Activated T-cell treated with anti-CD3 and anti-CD28 coated beads, Interleukin-2, amount 50 U/mL, for 24 hours (primary cell): Measurements from ENCODE around the gene GPC4.
"Not testable (repeated sequence)": the region's sequence is repeated elsewhere in the genome, so short reads cannot be mapped to it uniquely, and the experiment has no call there.

Source experiments
- DNase-seq: peaks from one replicate; pipeline ENCODE4 v3.0.0-alpha.2; 2020
- H3K27ac Mint-ChIP-seq: 2 replicates; pipeline ENCODE4 v1.8.0; 2020; ENCODE audit warnings: mild to moderate bottlenecking, mixed read lengths
- H3K27me3 Mint-ChIP-seq: 2 replicates; pipeline ENCODE4 v1.8.0; 2020; ENCODE audit warnings: mixed read lengths
- H3K36me3 Mint-ChIP-seq: 2 replicates; pipeline ENCODE4 v1.8.0; 2020; ENCODE audit warnings: low read depth, mixed read lengths
- H3K4me1 Mint-ChIP-seq: 2 replicates; pipeline ENCODE4 v1.8.0; 2020; ENCODE audit warnings: low read depth, mixed read lengths
- H3K4me3 Mint-ChIP-seq: 2 replicates; pipeline ENCODE4 v1.8.0; 2020; ENCODE audit warnings: mild to moderate bottlenecking, moderate library complexity, mixed read lengths
- H3K9me3 Mint-ChIP-seq: 2 replicates; pipeline ENCODE4 v1.8.0; 2020; ENCODE audit warnings: mixed read lengths

The GPC4 gene

GRCh38 chrX:133364865-133365264, 50.4 kb downstream of the GPC4 start:
- Mint-ChIP-seq H3K27me3 (peaks cover 50% of the 10 kb centered on the region), H3K4me1 (no peaks in the 10 kb centered on the region), H3K36me3 (no peaks in the 10 kb centered on the region), H3K27ac (no peak overlapping the region), H3K9me3 (no peaks in the 10 kb centered on the region), H3K4me3 (no peak overlapping the region)
- DNase-seq, result no peak

GRCh38 chrX:133364196-133364595, 51.1 kb downstream of the GPC4 start:
- Mint-ChIP-seq H3K4me3 (no peak overlapping the region), H3K27me3 (peaks cover 50% of the 10 kb centered on the region), H3K4me1 (no peaks in the 10 kb centered on the region), H3K27ac (no peak overlapping the region), H3K36me3 (no peaks in the 10 kb centered on the region), H3K9me3 (no peaks in the 10 kb centered on the region)
- no peak for DNase-seq

GRCh38 chrX:133362538-133362937, 52.8 kb downstream of the GPC4 start:
- Mint-ChIP-seq H3K9me3 (no peaks in the 10 kb centered on the region), H3K36me3 (no peaks in the 10 kb centered on the region)

GRCh38 chrX:133359466-133359865, 55.8 kb downstream of the GPC4 start:
- no peak overlapping the region for H3K27ac Mint-ChIP-seq
- H3K9me3 Mint-ChIP-seq, result no peaks in the 10 kb centered on the region
- H3K27me3 Mint-ChIP-seq, result peaks cover 51% of the 10 kb centered on the region
- no peak for DNase-seq
- H3K36me3 Mint-ChIP-seq, result no peaks in the 10 kb centered on the region
- H3K4me3 Mint-ChIP-seq, result no peak overlapping the region
- no peaks in the 10 kb centered on the region for H3K4me1 Mint-ChIP-seq

More at GRCh38 chrX:133362538-133362937, 52.8 kb downstream of the GPC4 start:
- H3K4me1 Mint-ChIP-seq, result no peaks in the 10 kb centered on the region
- H3K27me3 Mint-ChIP-seq, result peaks cover 55% of the 10 kb centered on the region
- no peak overlapping the region for H3K27ac Mint-ChIP-seq
- no peak for DNase-seq
- no peak overlapping the region for H3K4me3 Mint-ChIP-seq

- Mint-ChIP-seq H3K4me3 (no peak overlapping the region), H3K27me3 (peaks cover 59% of the 10 kb centered on the region), H3K4me1 (no peaks in the 10 kb centered on the region), H3K27ac (no peak overlapping the region), H3K36me3 (no peaks in the 10 kb centered on the region), H3K9me3 (no peaks in the 10 kb centered on the region)
- DNase-seq, result no peak
Measured at GRCh38 chrX:133353233-133353632, 62.1 kb downstream of the GPC4 start.

GRCh38 chrX:133350751-133351150, 64.5 kb downstream of the GPC4 start:
- no peak overlapping the region for H3K27ac Mint-ChIP-seq
- H3K36me3 Mint-ChIP-seq, result no peaks in the 10 kb centered on the region
- H3K27me3 Mint-ChIP-seq, result peaks cover 64% of the 10 kb centered on the region
- no peak overlapping the region for H3K4me3 Mint-ChIP-seq
- DNase-seq, result no peak
- H3K9me3 Mint-ChIP-seq, result no peaks in the 10 kb centered on the region
- no peaks in the 10 kb centered on the region for H3K4me1 Mint-ChIP-seq

GRCh38 chrX:133346026-133346425, 69.3 kb downstream of the GPC4 start:
- no peak for DNase-seq
- H3K9me3 Mint-ChIP-seq, result no peaks in the 10 kb centered on the region
- no peak overlapping the region for H3K27ac Mint-ChIP-seq
- no peak overlapping the region for H3K4me3 Mint-ChIP-seq
- no peaks in the 10 kb centered on the region for H3K4me1 Mint-ChIP-seq
- H3K27me3 Mint-ChIP-seq, result peaks cover 52% of the 10 kb centered on the region
- no peaks in the 10 kb centered on the region for H3K36me3 Mint-ChIP-seq

- Mint-ChIP-seq H3K27ac (no peak overlapping the region), H3K36me3 (no peaks in the 10 kb centered on the region), H3K4me1 (no peaks in the 10 kb centered on the region), H3K27me3 (peaks cover 27% of the 10 kb centered on the region), H3K4me3 (no peak overlapping the region), H3K9me3 (no peaks in the 10 kb centered on the region)
- DNase-seq, result no peak
Measured at GRCh38 chrX:133339566-133339965, 75.7 kb downstream of the GPC4 start.

- no peak for DNase-seq
- Mint-ChIP-seq H3K27me3 (peaks cover 39% of the 10 kb centered on the region), H3K9me3 (no peaks in the 10 kb centered on the region), H3K4me3 (no peak overlapping the region), H3K4me1 (no peaks in the 10 kb centered on the region), H3K27ac (no peak overlapping the region), H3K36me3 (no peaks in the 10 kb centered on the region)
Measured at GRCh38 chrX:133337250-133337649, 78.0 kb downstream of the GPC4 start.

GRCh38 chrX:133335027-133335426, 80.3 kb downstream of the GPC4 start:
- no peak overlapping the region for H3K27ac Mint-ChIP-seq

GRCh38 chrX:133333154-133333750, 82.0 kb downstream of the GPC4 start:
- Mint-ChIP-seq H3K36me3 (no peaks in the 10 kb centered on the region), H3K4me1 (no peaks in the 10 kb centered on the region), H3K27ac (no peak overlapping the region), H3K27me3 (peaks cover 27% of the 10 kb centered on the region), H3K9me3 (no peaks in the 10 kb centered on the region), H3K4me3 (no peak overlapping the region)
- no peak for DNase-seq

More at GRCh38 chrX:133335027-133335426, 80.3 kb downstream of the GPC4 start:
- H3K27me3 Mint-ChIP-seq, result peaks cover 34% of the 10 kb centered on the region
- DNase-seq, result no peak
- H3K9me3 Mint-ChIP-seq, result no peaks in the 10 kb centered on the region
- H3K4me3 Mint-ChIP-seq, result no peak overlapping the region
- H3K36me3 Mint-ChIP-seq, result no peaks in the 10 kb centered on the region
- no peaks in the 10 kb centered on the region for H3K4me1 Mint-ChIP-seq

GRCh38 chrX:133332737-133333136, 82.6 kb downstream of the GPC4 start:
- no peak for DNase-seq
- H3K36me3 Mint-ChIP-seq, result no peaks in the 10 kb centered on the region

GRCh38 chrX:133330956-133331355, 84.3 kb downstream of the GPC4 start:
- Mint-ChIP-seq H3K36me3 (no peaks in the 10 kb centered on the region), H3K27me3 (peaks cover 24% of the 10 kb centered on the region), H3K27ac (no peak overlapping the region), H3K4me3 (no peak overlapping the region), H3K4me1 (no peaks in the 10 kb centered on the region), H3K9me3 (no peaks in the 10 kb centered on the region)
- no peak for DNase-seq

More at GRCh38 chrX:133332737-133333136, 82.6 kb downstream of the GPC4 start:
- H3K9me3 Mint-ChIP-seq, result no peaks in the 10 kb centered on the region
- no peak overlapping the region for H3K4me3 Mint-ChIP-seq
- H3K4me1 Mint-ChIP-seq, result no peaks in the 10 kb centered on the region
- H3K27ac Mint-ChIP-seq, result no peak overlapping the region
- peaks cover 24% of the 10 kb centered on the region for H3K27me3 Mint-ChIP-seq

GRCh38 chrX:133325422-133325821, 89.9 kb downstream of the GPC4 start:
- no peaks in the 10 kb centered on the region for H3K9me3 Mint-ChIP-seq
- DNase-seq, result no peak
- peaks cover 2% of the 10 kb centered on the region for H3K4me1 Mint-ChIP-seq
- no peaks in the 10 kb centered on the region for H3K36me3 Mint-ChIP-seq
- H3K4me3 Mint-ChIP-seq, result no peak overlapping the region
- H3K27me3 Mint-ChIP-seq, result peaks cover 35% of the 10 kb centered on the region
- H3K27ac Mint-ChIP-seq, result no peak overlapping the region

- no peaks in the 10 kb centered on the region for H3K9me3 Mint-ChIP-seq
- no peaks in the 10 kb centered on the region for H3K36me3 Mint-ChIP-seq
- peaks cover 2% of the 10 kb centered on the region for H3K4me1 Mint-ChIP-seq
- H3K27ac Mint-ChIP-seq, result no peak overlapping the region
- no peak for DNase-seq
- H3K4me3 Mint-ChIP-seq, result no peak overlapping the region
- H3K27me3 Mint-ChIP-seq, result peaks cover 39% of the 10 kb centered on the region
Measured at GRCh38 chrX:133323431-133323830, 91.9 kb downstream of the GPC4 start.

GRCh38 chrX:133322269-133322668, 93.0 kb downstream of the GPC4 start:
- H3K4me1 Mint-ChIP-seq, H3K27ac Mint-ChIP-seq, DNase-seq, H3K36me3 Mint-ChIP-seq, H3K9me3 Mint-ChIP-seq, H3K4me3 Mint-ChIP-seq: not testable (repeated sequence)
- peaks cover 45% of the 10 kb centered on the region for H3K27me3 Mint-ChIP-seq
